Erythroblast (primary cell): ENCODE data around the gene DNM2.

Source experiments
- GATA1 ChIP-seq: IDR thresholded peaks from 2 replicates; pipeline ENCODE4 v1.6.1; 2011; ENCODE audit warnings: low read depth, mild to moderate bottlenecking, control low read depth, low read length, moderate library complexity
- POLR2A ChIP-seq: IDR thresholded peaks from 2 replicates; pipeline ENCODE4 v1.6.1; 2011; ENCODE audit warnings: mild to moderate bottlenecking, low read length

DNA sequence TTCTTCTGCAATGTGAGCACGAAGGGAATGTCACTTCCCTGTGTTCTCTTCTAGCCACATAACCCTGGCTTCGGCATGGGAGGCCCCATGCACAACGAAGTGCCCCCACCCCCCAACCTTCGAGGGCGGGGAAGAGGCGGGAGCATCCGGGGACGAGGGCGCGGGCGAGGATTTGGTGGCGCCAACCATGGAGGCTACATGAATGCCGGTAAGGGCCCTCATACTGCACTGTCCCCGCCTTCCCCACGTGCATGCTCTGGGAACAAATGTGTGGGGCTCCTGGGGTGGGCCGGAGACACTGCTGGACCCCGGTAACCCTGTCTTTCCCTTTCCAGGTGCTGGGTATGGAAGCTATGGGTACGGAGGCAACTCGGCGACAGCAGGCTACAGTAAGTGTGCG is 34.3 kb upstream of the DNM2 start:
- TF ChIP-seq GATA1, result no peak
- no peak for TF ChIP-seq POLR2A
